ENCODE measurements around the gene VPS13D.

DNA sequence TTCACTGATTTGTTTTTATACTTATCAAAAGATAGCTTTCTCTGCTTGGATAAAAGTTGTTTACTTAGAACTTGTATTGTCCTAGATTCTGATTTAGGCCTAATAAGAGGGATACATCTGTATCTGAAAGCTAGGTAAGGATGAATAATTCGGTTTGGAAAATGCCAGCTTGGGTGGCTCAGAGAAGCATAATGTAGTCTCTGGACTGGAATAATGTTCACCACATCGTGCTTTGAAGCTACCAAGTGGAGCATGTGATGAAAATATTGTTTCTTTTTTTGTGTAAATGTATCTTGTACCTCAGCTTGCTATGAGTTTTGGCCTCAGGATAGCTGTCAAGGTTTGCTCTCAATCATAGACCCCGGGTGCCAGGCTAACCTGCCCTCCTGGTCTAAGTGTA is 49.2 kb downstream of the VPS13D start:
- TF ChIP-seq SUZ12 (IDR thresholded peaks at IDR 0.05) = no peak
- no peak for TF ChIP-seq HDGF (IDR thresholded peaks at IDR 0.05; ENCODE audit: borderline replicate concordance)
- TF ChIP-seq ELF4 (IDR thresholded peaks at IDR 0.05) = no peak
- no peak for TF ChIP-seq FOXM1 (IDR thresholded peaks at IDR 0.05; ENCODE audit: borderline replicate concordance)
- no peak for TF ChIP-seq TARDBP (IDR thresholded peaks at IDR 0.05)
- TF ChIP-seq ZNF384 (IDR thresholded peaks at IDR 0.05) = no peak
- TF ChIP-seq SP1 (IDR thresholded peaks at IDR 0.05) = no peak
- no peak for TF ChIP-seq ARNT (IDR thresholded peaks at IDR 0.05)
- TF ChIP-seq FOXA1 (IDR thresholded peaks at IDR 0.05) = no peak
- no peak for TF ChIP-seq BHLHE40 (IDR thresholded peaks at IDR 0.05; ENCODE audit: borderline replicate concordance)
- TF ChIP-seq LEF1 (IDR thresholded peaks at IDR 0.05; ENCODE audit: borderline replicate concordance) = no peak
